Midbrain (tissue), 1 donor: Measurements from ENCODE around the gene PMIS2.
A peak's percentile ranks its signal among the peaks of the same experiment; 100 is the strongest.

Experiments
- DNase-seq: peaks from one replicate; lab custom pipeline; 2025; lab: John Stamatoyannopoulos, UW

PMIS2 gene

GRCh38 chr19:35585848-35586247 lies at the start of gene PMIS2:
TSS of gene PMIS2 (plus strand) at chr19:35586173. CDS start at chr19:35586260, 87 bp downstream.
- DNase-seq: no peak

- DNase-seq: no peak
Measured at GRCh38 chr19:35539314-35539713, 46.7 kb upstream of the PMIS2 start.

GRCh38 chr19:35539850-35540249 lies 46.1 kb upstream of the PMIS2 start:
- DNase-seq: no peak

GRCh38 chr19:35540356-35540927 lies 45.5 kb upstream of the PMIS2 start:
- no peak for DNase-seq

GRCh38 chr19:35542209-35542608 lies 43.8 kb upstream of the PMIS2 start:
- DNase-seq: no peak

GRCh38 chr19:35543280-35544109 lies 42.5 kb upstream of the PMIS2 start:
- DNase-seq: no peak

- DNase-seq: no peak
Measured at GRCh38 chr19:35544110-35544802, 41.7 kb upstream of the PMIS2 start.

- peak; percentile 93 for DNase-seq
Measured at GRCh38 chr19:35545001-35545854, 40.7 kb upstream of the PMIS2 start, which contains the start of gene TMEM147. TSS of gene TMEM147 (plus strand) at chr19:35545626. CDS start at chr19:35545740, 114 bp downstream.

GRCh38 chr19:35545855-35546381 lies 40.1 kb upstream of the PMIS2 start:
- no peak for DNase-seq

GRCh38 chr19:35546532-35546931 lies 39.4 kb upstream of the PMIS2 start:
- no peak for DNase-seq

- DNase-seq: peak; percentile 46
Measured at GRCh38 chr19:35549174-35549788, 36.7 kb upstream of the PMIS2 start.

- no peak for DNase-seq
Measured at GRCh38 chr19:35549879-35550523, 36.0 kb upstream of the PMIS2 start.

- DNase-seq: no peak
Measured at GRCh38 chr19:35551091-35551810, 34.7 kb upstream of the PMIS2 start.

- no peak for DNase-seq
Measured at GRCh38 chr19:35552534-35553384, 33.2 kb upstream of the PMIS2 start.

- DNase-seq: no peak
Measured at GRCh38 chr19:35553385-35554000, 32.5 kb upstream of the PMIS2 start.

GRCh38 chr19:35554076-35554475 lies 31.9 kb upstream of the PMIS2 start:
- DNase-seq: no peak

GRCh38 chr19:35555301-35556005 lies 30.5 kb upstream of the PMIS2 start:
- no peak for DNase-seq

- no peak for DNase-seq
Measured at GRCh38 chr19:35556025-35556590, 29.9 kb upstream of the PMIS2 start.
